Endodermal cell (in vitro differentiated cells): ENCODE results near the gene NKX1-2. TPM values are rescaled to one million over a fixed set of nuclear protein-coding genes. Genes with fewer than 3 reads are reported as not detected.

ENCODE experiments used
- DNase-seq: peaks from one replicate; pipeline ENCODE4 v3.0.0-alpha.2; 2017
- H3K27ac ChIP-seq: 2 replicates; pipeline ENCODE4 v1.5.1; 2013; ENCODE audit warnings: mild to moderate bottlenecking, low read depth, low read length, moderate library complexity
- H3K27me3 ChIP-seq: 2 replicates; pipeline ENCODE4 v1.6.1; 2013; ENCODE audit warnings: mild to moderate bottlenecking, low read length, moderate library complexity; ENCODE audit not compliant: insufficient read depth, control insufficient read depth, poor library complexity, severe bottlenecking
- H3K36me3 ChIP-seq: 2 replicates; pipeline ENCODE4 v1.7.0; 2013; ENCODE audit warnings: mild to moderate bottlenecking, low read length, moderate library complexity; ENCODE audit not compliant: control insufficient read depth, insufficient read depth
- H3K4me1 ChIP-seq: one replicate; pipeline ENCODE4 v1.7.0; 2013; ENCODE audit warnings: low read length; ENCODE audit not compliant: control insufficient read depth, insufficient read depth
- H3K4me3 ChIP-seq: 2 replicates; pipeline ENCODE4 v1.5.1; 2013; ENCODE audit warnings: mild to moderate bottlenecking, low read length, moderate library complexity
- H3K9ac ChIP-seq: 2 replicates; pipeline ENCODE4 v1.6.1; 2013; ENCODE audit warnings: mild to moderate bottlenecking, low read length, moderate library complexity; ENCODE audit not compliant: poor library complexity, severe bottlenecking; ENCODE audit errors: extremely low read depth
- H3K9me3 ChIP-seq: 2 replicates; pipeline ENCODE4 v1.6.1; 2013; ENCODE audit warnings: mild to moderate bottlenecking, low read length, moderate library complexity; ENCODE audit not compliant: control insufficient read depth
- H3K27ac Mint-ChIP-seq: 2 replicates; pipeline ENCODE4 v1.8.0; 2020; ENCODE audit warnings: mixed read lengths
- H3K27me3 Mint-ChIP-seq: 2 replicates; pipeline ENCODE4 v1.8.0; 2021; ENCODE audit warnings: mild to moderate bottlenecking, mixed read lengths; ENCODE audit not compliant: insufficient read depth
- H3K36me3 Mint-ChIP-seq: 2 replicates; pipeline ENCODE4 v1.8.0; 2020; ENCODE audit warnings: low read depth, mixed read lengths
- H3K4me1 Mint-ChIP-seq: 2 replicates; pipeline ENCODE4 v1.8.0; 2020; ENCODE audit warnings: mixed read lengths
- H3K4me3 Mint-ChIP-seq: 2 replicates; pipeline ENCODE4 v1.8.0; 2020; ENCODE audit warnings: mild to moderate bottlenecking, moderate library complexity, mixed read lengths
- H3K9me3 Mint-ChIP-seq: 2 replicates; pipeline ENCODE4 v1.8.0; 2020; ENCODE audit warnings: mild to moderate bottlenecking, mixed read lengths
- WGBS, 2 experiments: methylation state at CpG; one replicate each; pipeline versions ENCODE4 v1.1.5 to v1.1.7; 2013; ENCODE audit warnings: missing lambda C conversion rate in 2 of 2, mixed read lengths in 1 of 2; ENCODE audit not compliant: insufficient coverage in 1 of 2, insufficient read length in 1 of 2; 5-methylcytosine and 5-hydroxymethylcytosine counted together
- total RNA-seq, 2 donors: library from RNA; stranded (reverse); fragmentation: NEBNext Ultra II Directional in 1 of 2; extraction: Animal tissue kit (Norgen Biotek cat#: 25700) in 1 of 2; gene quantifications; 2 replicates in 1 of 2; 3 replicates in 1 of 2; pipeline ENCODE4 v1.2.1, GENCODE V29; 2021
- TF ChIP-seq, protein P1 (sequence below): fragments of 200-600 bp; sonication (generic); conservative IDR thresholded peaks from 2 replicates; pipeline ENCODE4 v1.5.0; 2021; ENCODE audit warnings: antibody characterized with exemption, mild to moderate bottlenecking

NKX1-2 gene
- total RNA-seq, 2 donors from 2014 or later: 2.3 to 3.3 TPM

DNA sequence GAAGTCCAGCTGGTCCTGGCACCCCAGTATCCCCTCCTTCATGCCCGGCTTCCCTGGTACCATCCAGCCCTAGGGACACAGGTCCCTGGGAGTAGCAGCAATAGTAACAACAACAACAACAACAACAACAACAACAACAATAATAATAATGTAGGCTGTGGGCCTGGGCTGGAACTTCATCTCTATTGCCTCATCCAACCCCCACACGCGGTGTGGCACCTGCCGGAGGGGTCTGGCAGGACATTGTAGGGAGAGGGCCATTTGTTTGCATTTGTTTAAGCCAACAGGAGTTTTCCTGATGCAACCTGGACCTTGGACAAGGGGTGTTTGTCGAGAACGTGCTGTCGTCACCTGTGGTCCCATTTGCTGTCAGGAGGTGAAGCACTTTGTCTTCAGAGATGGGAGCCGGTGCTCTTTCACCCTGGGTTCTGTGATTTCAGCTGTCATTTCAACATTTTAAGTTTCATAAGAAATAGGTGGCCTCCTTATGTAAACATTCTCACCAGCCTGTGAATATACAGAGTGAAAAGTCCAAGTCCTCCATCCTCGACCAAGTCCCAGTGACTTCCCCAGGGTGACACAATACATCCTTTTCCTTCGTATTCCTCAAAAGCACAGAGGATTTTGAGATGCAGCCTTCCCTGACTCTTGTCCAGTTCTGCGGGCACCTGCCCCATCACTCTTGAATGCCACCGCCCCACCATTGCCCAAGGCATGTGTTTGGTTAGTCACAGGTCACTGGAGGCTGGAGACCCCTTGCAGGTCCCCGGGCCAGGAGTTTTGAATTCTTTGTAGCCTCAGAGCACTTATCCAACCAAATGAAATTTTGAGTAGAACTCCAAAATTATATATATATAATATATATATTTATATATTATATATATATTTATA, 21.0 kb upstream of the NKX1-2 start:
- no peaks in the 10 kb centered on the region for H3K9me3 Mint-ChIP-seq
- Histone ChIP-seq H3K4me1 (no peaks in the 10 kb centered on the region), H3K9me3 (no peaks in the 10 kb centered on the region), H3K36me3 (no peaks in the 10 kb centered on the region), H3K9ac (no peak overlapping the region), H3K27ac (no peak overlapping the region), H3K27me3 (no peaks in the 10 kb centered on the region), H3K4me3 (no peak overlapping the region)
- TF ChIP-seq, protein P1, sequence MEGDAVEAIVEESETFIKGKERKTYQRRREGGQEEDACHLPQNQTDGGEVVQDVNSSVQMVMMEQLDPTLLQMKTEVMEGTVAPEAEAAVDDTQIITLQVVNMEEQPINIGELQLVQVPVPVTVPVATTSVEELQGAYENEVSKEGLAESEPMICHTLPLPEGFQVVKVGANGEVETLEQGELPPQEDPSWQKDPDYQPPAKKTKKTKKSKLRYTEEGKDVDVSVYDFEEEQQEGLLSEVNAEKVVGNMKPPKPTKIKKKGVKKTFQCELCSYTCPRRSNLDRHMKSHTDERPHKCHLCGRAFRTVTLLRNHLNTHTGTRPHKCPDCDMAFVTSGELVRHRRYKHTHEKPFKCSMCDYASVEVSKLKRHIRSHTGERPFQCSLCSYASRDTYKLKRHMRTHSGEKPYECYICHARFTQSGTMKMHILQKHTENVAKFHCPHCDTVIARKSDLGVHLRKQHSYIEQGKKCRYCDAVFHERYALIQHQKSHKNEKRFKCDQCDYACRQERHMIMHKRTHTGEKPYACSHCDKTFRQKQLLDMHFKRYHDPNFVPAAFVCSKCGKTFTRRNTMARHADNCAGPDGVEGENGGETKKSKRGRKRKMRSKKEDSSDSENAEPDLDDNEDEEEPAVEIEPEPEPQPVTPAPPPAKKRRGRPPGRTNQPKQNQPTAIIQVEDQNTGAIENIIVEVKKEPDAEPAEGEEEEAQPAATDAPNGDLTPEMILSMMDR: no peak
- H3K27me3 Mint-ChIP-seq: no peaks in the 10 kb centered on the region
- no peak overlapping the region for H3K4me3 Mint-ChIP-seq
- peaks cover 5% of the 10 kb centered on the region for H3K4me1 Mint-ChIP-seq
- WGBS, 2 experiments: 87 to 88% methylated on average over 10 to 12 of the region's 13 CpGs
- H3K36me3 Mint-ChIP-seq: no peaks in the 10 kb centered on the region
- H3K27ac Mint-ChIP-seq: no peak overlapping the region
- peak; percentile 53 for DNase-seq

DNA sequence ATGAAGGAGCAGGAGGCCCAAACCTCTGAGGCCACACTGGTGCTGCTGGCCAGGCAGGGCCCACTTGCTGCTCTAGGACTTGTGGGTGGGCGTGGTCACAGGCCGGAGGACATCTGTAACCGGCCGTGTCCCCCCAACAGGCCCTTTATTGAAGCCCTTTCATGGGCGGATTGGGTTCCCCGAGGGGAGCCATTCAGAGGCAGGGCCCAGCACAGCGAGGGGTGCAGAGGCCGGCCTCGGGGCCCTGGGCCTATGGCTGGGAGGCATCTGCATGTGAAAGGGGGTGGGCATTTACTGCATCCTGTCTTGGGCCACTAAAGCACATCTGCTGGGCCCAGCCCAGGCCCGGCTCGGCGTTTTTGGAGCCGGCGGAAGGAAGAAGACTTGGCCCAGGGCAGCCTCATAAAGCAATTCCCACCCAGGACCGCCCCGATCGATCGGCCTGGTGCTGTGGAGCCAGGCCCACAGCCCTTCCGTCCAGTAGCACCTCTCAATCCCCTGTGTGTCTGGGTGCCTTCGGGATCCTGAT, 20.2 kb upstream of the NKX1-2 start:
- Histone ChIP-seq H3K36me3 (no peaks in the 10 kb centered on the region), H3K4me3 (no peak overlapping the region), H3K9ac (no peak overlapping the region), H3K27ac (no peak overlapping the region), H3K9me3 (no peaks in the 10 kb centered on the region), H3K27me3 (no peaks in the 10 kb centered on the region), H3K4me1 (no peaks in the 10 kb centered on the region)
- no peak overlapping the region for H3K27ac Mint-ChIP-seq
- H3K4me3 Mint-ChIP-seq: no peak overlapping the region
- H3K4me1 Mint-ChIP-seq: peaks cover 6% of the 10 kb centered on the region
- WGBS, 2 experiments: 53 to 65% methylated on average over 8 to 20 of the region's 20 CpGs
- TF ChIP-seq, protein P1: no peak
- no peaks in the 10 kb centered on the region for H3K36me3 Mint-ChIP-seq
- peak; percentile 90 for DNase-seq
- H3K9me3 Mint-ChIP-seq: no peaks in the 10 kb centered on the region
- H3K27me3 Mint-ChIP-seq: no peaks in the 10 kb centered on the region

DNA sequence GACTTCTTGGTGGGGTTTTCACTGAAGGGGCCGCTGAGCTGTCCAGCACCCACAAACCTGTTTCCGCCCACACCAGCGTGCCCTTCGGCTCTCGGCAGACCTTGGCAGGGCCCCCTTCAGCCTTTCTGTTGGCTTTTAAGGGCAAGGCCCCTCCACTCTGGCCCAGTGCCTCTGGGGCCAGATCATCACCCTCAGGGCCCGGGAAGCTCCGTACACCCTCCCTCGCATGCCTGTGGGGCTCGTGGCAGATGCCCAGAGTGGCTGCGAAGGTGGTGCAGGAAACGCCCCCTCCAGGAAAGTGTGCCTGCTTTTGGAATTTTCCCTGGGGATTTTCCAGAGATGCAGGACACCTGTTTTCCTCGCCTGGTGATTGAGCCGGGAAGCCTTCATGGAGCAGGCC, 18.8 kb upstream of the NKX1-2 start:
- Histone ChIP-seq H3K4me1 (no peaks in the 10 kb centered on the region), H3K9me3 (no peaks in the 10 kb centered on the region), H3K27ac (no peak overlapping the region), H3K4me3 (no peak overlapping the region), H3K9ac (no peak overlapping the region), H3K27me3 (no peaks in the 10 kb centered on the region), H3K36me3 (no peaks in the 10 kb centered on the region)
- H3K4me1 Mint-ChIP-seq: peaks cover 6% of the 10 kb centered on the region
- TF ChIP-seq, protein P1: no peak
- 84 to 90% methylated on average over 12 to 13 of the region's 13 CpGs for WGBS, 2 experiments
- H3K27ac Mint-ChIP-seq: no peak overlapping the region
- H3K36me3 Mint-ChIP-seq: no peaks in the 10 kb centered on the region
- no peak overlapping the region for H3K4me3 Mint-ChIP-seq
- no peaks in the 10 kb centered on the region for H3K9me3 Mint-ChIP-seq
- no peak for DNase-seq
- H3K27me3 Mint-ChIP-seq: no peaks in the 10 kb centered on the region
